CD14-positive monocyte (primary cell): ENCODE results near the gene COL25A1. TPM values are rescaled to one million over a fixed set of nuclear protein-coding genes. Genes with fewer than 3 reads are reported as not detected.

Source experiments
- DNase-seq, 3 donors: peaks; one replicate each; pipeline ENCODE4 v3.0.0-alpha.2; 2011 to 2022
- H2AFZ ChIP-seq: 2 replicates; pipeline ENCODE4 v1.6.0; 2012; ENCODE audit warnings: mild to moderate bottlenecking, low read depth, low read length, inconsistent platforms; ENCODE audit not compliant: insufficient read depth, poor library complexity, severe bottlenecking
- H3K27ac ChIP-seq, 2 donors: 1 replicate in 1 of 2; 2 replicates in 1 of 2; pipeline ENCODE4 v1.5.1; 2012 to 2013; ENCODE audit warnings: low read length in 2 of 2, control low read depth in 1 of 2, inconsistent platforms in 1 of 2, low read depth in 1 of 2, mild to moderate bottlenecking in 1 of 2
- H3K27me3 ChIP-seq, 2 donors: one replicate each; pipeline versions ENCODE4 v1.6.0 to v1.6.1; 2011 to 2013; ENCODE audit warnings: low read length in 2 of 2; ENCODE audit not compliant: control insufficient read depth in 2 of 2, insufficient read depth in 2 of 2
- H3K36me3 ChIP-seq, 2 donors: replicated peaks in 1 of 2; 1 replicate in 1 of 2; 2 replicates in 1 of 2; pipeline versions ENCODE4 v1.5.1 to v1.6.1; 2012 to 2013; ENCODE audit warnings: low read length in 2 of 2, control low read depth in 1 of 2, inconsistent platforms in 1 of 2, mild to moderate bottlenecking in 1 of 2; ENCODE audit not compliant: insufficient read depth in 2 of 2, control insufficient read depth in 1 of 2
- H3K4me1 ChIP-seq, 2 donors: 1 replicate in 1 of 2; 2 replicates in 1 of 2; pipeline versions ENCODE4 v1.5.1 to v1.6.1; 2012 to 2013; ENCODE audit warnings: low read length in 2 of 2, control low read depth in 1 of 2, inconsistent platforms in 1 of 2, mild to moderate bottlenecking in 1 of 2, moderate library complexity in 1 of 2; ENCODE audit not compliant: insufficient read depth in 2 of 2, control insufficient read depth in 1 of 2
- H3K4me2 ChIP-seq: replicated peaks from 2 replicates; pipeline ENCODE3; 2012; ENCODE audit warnings: low read length, moderate library complexity, mild to moderate bottlenecking; ENCODE audit not compliant: poor library complexity, severe bottlenecking; ENCODE audit errors: extremely low read depth
- H3K4me3 ChIP-seq, 3 experiments: fragments of 200-600 bp in 1 of 3; sonication (generic) in 1 of 3; replicated peaks in 1 of 3; 1 replicate in 2 of 3; 2 replicates in 1 of 3; pipeline ENCODE4 v1.5.1; 2011 to 2013; ENCODE audit warnings: low read length in 3 of 3, mild to moderate bottlenecking in 3 of 3, control low read depth in 2 of 3, low read depth in 2 of 3, inconsistent platforms in 1 of 3, moderate library complexity in 1 of 3
- H3K79me2 ChIP-seq: 2 replicates; pipeline ENCODE4 v1.6.0; 2012; ENCODE audit warnings: mild to moderate bottlenecking, control low read depth, inconsistent platforms, low read length, moderate library complexity; ENCODE audit not compliant: insufficient read depth
- H3K9ac ChIP-seq: 2 replicates; pipeline ENCODE4 v1.6.0; 2017; ENCODE audit warnings: low read length, mild to moderate bottlenecking; ENCODE audit not compliant: insufficient read depth, poor library complexity, severe bottlenecking
- H3K9me3 ChIP-seq, 2 donors: replicated peaks in 1 of 2; 1 replicate in 1 of 2; 2 replicates in 1 of 2; pipeline versions ENCODE4 v1.5.1 to v1.6.1; 2012 to 2013; ENCODE audit warnings: low read length in 2 of 2, control low read depth in 1 of 2; ENCODE audit not compliant: control insufficient read depth in 1 of 2, insufficient read depth in 1 of 2
- H4K20me1 ChIP-seq: 2 replicates; pipeline ENCODE4 v1.6.0; 2012; ENCODE audit warnings: mild to moderate bottlenecking, low read length, control low read depth, moderate library complexity; ENCODE audit not compliant: insufficient read depth
- H3K27ac Mint-ChIP-seq, 7 donors: one replicate each; pipeline ENCODE4 v1.8.0; 2020; ENCODE audit warnings: mild to moderate bottlenecking in 7 of 7, mixed read lengths in 7 of 7, moderate library complexity in 6 of 7, inconsistent platforms in 2 of 7
- H3K27me3 Mint-ChIP-seq, 3 donors: one replicate each; pipeline ENCODE4 v1.8.0; 2021 to 2022; ENCODE audit warnings: low read depth in 3 of 3, mild to moderate bottlenecking in 3 of 3, mixed read lengths in 3 of 3, moderate library complexity in 3 of 3, inconsistent platforms in 1 of 3
- H3K36me3 Mint-ChIP-seq, 2 donors: one replicate each; pipeline ENCODE4 v1.8.0; 2020; ENCODE audit warnings: mixed read lengths in 2 of 2, inconsistent platforms in 1 of 2, mild to moderate bottlenecking in 1 of 2
- H3K4me1 Mint-ChIP-seq: one replicate; pipeline ENCODE4 v1.8.0; 2020; ENCODE audit warnings: mild to moderate bottlenecking, mixed read lengths
- H3K4me3 Mint-ChIP-seq, 2 donors: one replicate each; pipeline ENCODE4 v1.8.0; 2020; ENCODE audit warnings: mild to moderate bottlenecking in 2 of 2, mixed read lengths in 2 of 2, moderate library complexity in 1 of 2
- H3K9me3 Mint-ChIP-seq, 7 donors: one replicate each; pipeline ENCODE4 v1.8.0; 2020 to 2022; ENCODE audit warnings: mixed read lengths in 7 of 7, mild to moderate bottlenecking in 6 of 7, moderate library complexity in 6 of 7, inconsistent platforms in 2 of 7
- CTCF ChIP-seq: fragments of 200-600 bp; IDR thresholded peaks from one replicate; pipeline ENCODE4 v1.8.0; 2022; ENCODE audit warnings: antibody characterized with exemption, mild to moderate bottlenecking
- WGBS: methylation state at CpG from one replicate; pipeline ENCODE4 v1.1.5; 2013; ENCODE audit warnings: missing lambda C conversion rate; ENCODE audit not compliant: insufficient coverage; 5-methylcytosine and 5-hydroxymethylcytosine counted together
- intact Hi-C, 2 donors: fragments of 100-400 bp; cut with micrococcal nuclease; formaldehyde crosslinking; loops; one replicate each; pipeline versions ENCODE4 v1.15.0 to v1.15.1; 2023
- polyA plus RNA-seq, 3 donors: library from polyadenylated mRNA; depleted of rRNA in 1 of 3; unstranded in 2 of 3; stranded (reverse) in 1 of 3; fragments of 300-500 nt in 2 of 3; fragments of >200 nt in 1 of 3; fragmentation: Illumina TruSeq in 2 of 3; gene quantifications; 1 replicate in 2 of 3; 2 replicates in 1 of 3; pipeline ENCODE4 v1.2.3, GENCODE V29; 2012 to 2021

COL25A1 gene
- polyA plus RNA-seq, 3 donors, result not detected

GRCh38 chr4:109149836-109150235 lies 152.6 kb downstream of the COL25A1 start:
- Histone ChIP-seq H3K4me1 (no peaks in the 10 kb centered on the region), H3K9me3 (no peaks in the 10 kb centered on the region), H3K9ac (no peak overlapping the region), H3K79me2 (no peaks in the 10 kb centered on the region), H3K27me3 (no peaks in the 10 kb centered on the region), H3K4me2 (no peak overlapping the region), H3K27ac (no peak overlapping the region), H3K36me3 (no peaks in the 10 kb centered on the region), H2AFZ (no peak overlapping the region), H3K4me3 (no peak overlapping the region), H4K20me1 (no peaks in the 10 kb centered on the region)
- Mint-ChIP-seq H3K4me1 (no peaks in the 10 kb centered on the region), H3K36me3 (no peaks in the 10 kb centered on the region), H3K4me3 (no peak overlapping the region), H3K9me3 (peaks cover 0 to 1% (median 0%) of the 10 kb centered on the region in 7 donors), H3K27ac (no peak overlapping the region), H3K27me3 (peaks cover 0 to 3% (median 2%) of the 10 kb centered on the region in 3 donors)
- TF ChIP-seq CTCF, result no peak
- no peak for DNase-seq
- intact Hi-C loops, result no loop called here

GRCh38 chr4:109148577-109149075 lies 153.8 kb downstream of the COL25A1 start:
- Mint-ChIP-seq H3K27me3 (peaks cover 0 to 3% (median 2%) of the 10 kb centered on the region in 3 donors), H3K9me3 (peaks cover 0 to 4% (median 3%) of the 10 kb centered on the region in 7 donors), H3K36me3 (no peaks in the 10 kb centered on the region), H3K27ac (no peak overlapping the region), H3K4me1 (no peaks in the 10 kb centered on the region), H3K4me3 (no peak overlapping the region)
- Histone ChIP-seq H4K20me1 (no peaks in the 10 kb centered on the region), H3K4me1 (no peaks in the 10 kb centered on the region), H3K9me3 (no peaks in the 10 kb centered on the region), H3K9ac (no peak overlapping the region), H2AFZ (no peak overlapping the region), H3K36me3 (no peaks in the 10 kb centered on the region), H3K79me2 (no peaks in the 10 kb centered on the region), H3K4me3 (no peak overlapping the region), H3K27ac (no peak overlapping the region), H3K4me2 (no peak overlapping the region), H3K27me3 (no peaks in the 10 kb centered on the region)
- intact Hi-C loops, result no loop called here
- 89% methylated on average over 2 of the region's 2 CpGs for WGBS
- DNase-seq, result no peak
- no peak for TF ChIP-seq CTCF
